Measurements from ENCODE around the gene ITM2B. TPM values are rescaled to one million over a fixed set of nuclear protein-coding genes. Genes with fewer than 3 reads are reported as not detected.

ITM2B gene
- total RNA-seq (100 to 1,000 TPM; 492 to 853 TPM), polyA plus RNA-seq (100 to 1,000 TPM; 371 to 446 TPM)
- long read RNA-seq, donor 1, full-length matches to known transcripts, result 301 of 513 reads
- long read RNA-seq, donor 1, partial matches to known transcripts, result 212 of 513 reads
- long read RNA-seq, donor 1, other reads (novel, unspliced or antisense), result 0 of 513 reads
- long read RNA-seq, donor 2, full-length matches to known transcripts, result 104 of 229 reads
- long read RNA-seq, donor 2, partial matches to known transcripts, result 125 of 229 reads
- long read RNA-seq, donor 2, other reads (novel, unspliced or antisense), result 0 of 229 reads
- long read RNA-seq, donor 3, full-length matches to known transcripts, result 137 of 263 reads
- long read RNA-seq, donor 3, partial matches to known transcripts, result 126 of 263 reads
- long read RNA-seq, donor 3, other reads (novel, unspliced or antisense), result 0 of 263 reads
- long read RNA-seq, donor 4, full-length matches to known transcripts, result 70 of 199 reads
- long read RNA-seq, donor 4, partial matches to known transcripts, result 129 of 199 reads
- long read RNA-seq, donor 4, other reads (novel, unspliced or antisense), result 0 of 199 reads
- long read RNA-seq, donor 5, full-length matches to known transcripts, result 280 of 459 reads
- long read RNA-seq, donor 5, partial matches to known transcripts, result 173 of 459 reads
- long read RNA-seq, donor 5, other reads (novel, unspliced or antisense), result 6 of 459 reads

GRCh38 chr13:48233046-48233888 lies at the start of gene ITM2B:
ITM2B (plus strand) TSS chr13:48233206; CDS start chr13:48233361, 155 bp downstream.
- H3K36me3 ChIP-seq (ENCODE audit: control insufficient read depth in 4 of 4, insufficient read depth in 4 of 4, low read length in 4 of 4), result peaks cover 0 to 8% (median 0%) of the 10 kb centered on the region in 4 donors
- H3K4me1 ChIP-seq (ENCODE audit: control insufficient read depth in 5 of 5, insufficient read depth in 5 of 5, low read length in 5 of 5), result peaks cover 5 to 41% (median 18%) of the 10 kb centered on the region in 5 donors
- H3K9ac ChIP-seq (ENCODE audit: insufficient read depth in 1 of 2, low read length in 2 of 2), result peak within 1 kb of the TSS; percentile 98
- no peaks in the 10 kb centered on the region for H3K9me3 ChIP-seq (ENCODE audit: control insufficient read depth in 4 of 4, insufficient read depth in 3 of 4, low read length in 3 of 4)
- peak; percentile 86 to 90 (median 87) for DNase-seq
- no peak for TF ChIP-seq CTCF (IDR thresholded peaks at IDR 0.05; ENCODE audit: control extremely low read depth, extremely low read depth)
- peak within 1 kb of the TSS; percentile 96 for H3K4me3 ChIP-seq
- no peaks in the 10 kb centered on the region for H3K27me3 ChIP-seq (ENCODE audit: control insufficient read depth in 3 of 3, insufficient read depth in 3 of 3, low read length in 2 of 3)
- ATAC-seq (ENCODE audit: insufficient read depth, low FRiP score), result peak; percentile 93
- 0% methylated on average over 68 to 94 of the region's 94 CpGs for WGBS, 2 donors
- H3K27ac ChIP-seq (ENCODE audit: low read depth in 1 of 2, low read length in 1 of 2), result peak within 1 kb of the TSS; percentile 100

- no peaks in the 10 kb centered on the region for H3K36me3 ChIP-seq (ENCODE audit: control insufficient read depth in 4 of 4, insufficient read depth in 4 of 4, low read length in 4 of 4)
- H3K27me3 ChIP-seq (ENCODE audit: control insufficient read depth in 3 of 3, insufficient read depth in 3 of 3, low read length in 2 of 3), result no peaks in the 10 kb centered on the region
- no peak overlapping the region for H3K9ac ChIP-seq (ENCODE audit: insufficient read depth in 1 of 2, low read length in 2 of 2)
- H3K4me1 ChIP-seq (ENCODE audit: control insufficient read depth in 5 of 5, insufficient read depth in 5 of 5, low read length in 5 of 5), result peaks cover 0 to 13% (median 0%) of the 10 kb centered on the region in 5 donors
- 87 to 93% methylated on average over 4 of the region's 4 CpGs for WGBS, 2 donors
- H3K9me3 ChIP-seq (ENCODE audit: control insufficient read depth in 4 of 4, insufficient read depth in 3 of 4, low read length in 3 of 4), result no peaks in the 10 kb centered on the region
- no peak overlapping the region for H3K4me3 ChIP-seq
- DNase-seq, result peak in 1 of 3 donors; percentile 12
- H3K27ac ChIP-seq (ENCODE audit: low read depth in 1 of 2, low read length in 1 of 2), result no peak overlapping the region
- no peak for ATAC-seq (ENCODE audit: insufficient read depth, low FRiP score)
- no peak for TF ChIP-seq CTCF (IDR thresholded peaks at IDR 0.05; ENCODE audit: control extremely low read depth, extremely low read depth)
Observed at GRCh38 chr13:48184260-48184659, 48.7 kb upstream of the ITM2B start.

- peaks cover 0 to 13% (median 0%) of the 10 kb centered on the region in 5 donors for H3K4me1 ChIP-seq (ENCODE audit: control insufficient read depth in 5 of 5, insufficient read depth in 5 of 5, low read length in 5 of 5)
- no peaks in the 10 kb centered on the region for H3K9me3 ChIP-seq (ENCODE audit: control insufficient read depth in 4 of 4, insufficient read depth in 3 of 4, low read length in 3 of 4)
- TF ChIP-seq CTCF (IDR thresholded peaks at IDR 0.05; ENCODE audit: control extremely low read depth, extremely low read depth), result no peak
- peak overlapping the region in 1 of 2 donors; percentile 30 for H3K9ac ChIP-seq (ENCODE audit: insufficient read depth in 1 of 2, low read length in 2 of 2)
- no peaks in the 10 kb centered on the region for H3K36me3 ChIP-seq (ENCODE audit: control insufficient read depth in 4 of 4, insufficient read depth in 4 of 4, low read length in 4 of 4)
- DNase-seq (peak in 2 of 3 donors; percentile 41 to 74), ATAC-seq (ENCODE audit: insufficient read depth, low FRiP score) (no peak)
- no peaks in the 10 kb centered on the region for H3K27me3 ChIP-seq (ENCODE audit: control insufficient read depth in 3 of 3, insufficient read depth in 3 of 3, low read length in 2 of 3)
- no peak overlapping the region for H3K27ac ChIP-seq (ENCODE audit: low read depth in 1 of 2, low read length in 1 of 2)
- H3K4me3 ChIP-seq, result no peak overlapping the region
Observed at GRCh38 chr13:48185018-48185417, 48.0 kb upstream of the ITM2B start.
